K562 (cell line): ENCODE data around the gene MARCHF9. TPM values are rescaled to one million over a fixed set of nuclear protein-coding genes. Genes with fewer than 3 reads are reported as not detected.

Experiments
- C11orf30 ChIP-seq: fragments of 450-650 bp; IDR thresholded peaks from 2 replicates; pipeline ENCODE4 v1.6.1; 2016; ENCODE audit warnings: low read depth, mild to moderate bottlenecking
- E2F1 ChIP-seq: sonication (generic); formaldehyde crosslinking; IDR thresholded peaks from 2 replicates; pipeline ENCODE4 v1.8.1; 2023; ENCODE audit warnings: mild to moderate bottlenecking, missing genetic modification reagents, moderate library complexity
- FOXP1 ChIP-seq: sonication (generic); formaldehyde crosslinking; IDR thresholded peaks from 2 replicates; pipeline ENCODE4 v1.8.0; 2022; ENCODE audit warnings: mild to moderate bottlenecking, missing genetic modification reagents
- GTF2B ChIP-seq: IDR thresholded peaks from 2 replicates; pipeline ENCODE4 v1.6.1; 2011; ENCODE audit not compliant: insufficient read length; ENCODE audit errors: extremely low read depth
- HDAC3 ChIP-seq: fragments of 450-650 bp; IDR thresholded peaks from 2 replicates; pipeline ENCODE4 v1.6.1; 2018; ENCODE audit warnings: borderline replicate concordance, mild to moderate bottlenecking, moderate library complexity; ENCODE audit not compliant: partially characterized antibody
- LARP7 ChIP-seq: fragments of 450-650 bp; IDR thresholded peaks from 2 replicates; pipeline ENCODE4 v1.6.1; 2016
- LEF1 ChIP-seq: fragments of 450-650 bp; IDR thresholded peaks from 2 replicates; pipeline ENCODE4 v1.6.1; 2016; ENCODE audit warnings: mild to moderate bottlenecking
- MBD2 ChIP-seq: sonication (generic); IDR thresholded peaks from 2 replicates; pipeline ENCODE4 v1.6.1; 2016; ENCODE audit warnings: low read depth, borderline replicate concordance
- SIN3B ChIP-seq: fragments of 450-650 bp; IDR thresholded peaks from 2 replicates; pipeline ENCODE4 v1.6.1; 2017; ENCODE audit warnings: low read depth, mild to moderate bottlenecking, moderate library complexity
- SOX6 ChIP-seq: fragments of 450-650 bp; IDR thresholded peaks from 2 replicates; pipeline ENCODE4 v1.6.1; 2014; ENCODE audit warnings: mild to moderate bottlenecking
- STAG1 ChIP-seq: sonication (generic); formaldehyde crosslinking; IDR thresholded peaks from 2 replicates; pipeline ENCODE4 v1.5.0; 2020; ENCODE audit warnings: missing genetic modification reagents, borderline replicate concordance
- USF1 ChIP-seq: sonication (generic); formaldehyde crosslinking; IDR thresholded peaks from 2 replicates; pipeline ENCODE4 v1.9.0; 2022; ENCODE audit warnings: mild to moderate bottlenecking, missing genetic modification reagents
- ZBTB43 ChIP-seq: sonication (generic); formaldehyde crosslinking; IDR thresholded peaks from 2 replicates; pipeline ENCODE4 v1.8.0; 2023; ENCODE audit warnings: mild to moderate bottlenecking, missing genetic modification reagents
- ZBTB9 ChIP-seq: fragments of 450-650 bp; formaldehyde crosslinking; IDR thresholded peaks from 2 replicates; pipeline ENCODE4 v1.4.0; 2020; ENCODE audit warnings: mild to moderate bottlenecking, moderate library complexity
- ZNF140 ChIP-seq: fragments of 250-450 bp; sonication (Bioruptor Pico); IDR thresholded peaks from 2 replicates; pipeline ENCODE4 v1.8.0; 2021; ENCODE audit warnings: moderate library complexity, mild to moderate bottlenecking, inconsistent platforms
- ZNF511 ChIP-seq: sonication (generic); formaldehyde crosslinking; IDR thresholded peaks from 2 replicates; pipeline ENCODE4 v1.8.0; 2022; ENCODE audit warnings: mild to moderate bottlenecking, missing genetic modification reagents
- ZNF592 ChIP-seq: fragments of 450-650 bp; IDR thresholded peaks from 2 replicates; pipeline ENCODE4 v1.6.1; 2017; ENCODE audit warnings: antibody characterized with exemption, mild to moderate bottlenecking
- ZNF644 ChIP-seq: fragments of 200-800 bp; sonication (Bioruptor generic); IDR thresholded peaks from 2 replicates; pipeline ENCODE4 v1.6.1; 2016; ENCODE audit warnings: low read depth, missing genetic modification characterization, missing compliant biosample characterization
- polyA plus RNA-seq, 8 experiments: library from polyadenylated mRNA; depleted of rRNA in 4 of 8; stranded (reverse) in 5 of 8; unstranded in 3 of 8; fragments of >200 nt; fragmentation: Nextera tagmentation in 2 of 8; fragmentation: Illumina TruSeq in 1 of 8; extraction: Ambion mirVana in 2 of 8; extraction: Trizol in 1 of 8; gene quantifications; 2 replicates each; pipeline versions ENCODE4 v1.2.1 to v1.2.3, GENCODE V29; 2011 to 2014; ENCODE audit warnings: inconsistent platforms in 1 of 8, missing spikeins in 1 of 8
- total RNA-seq, 7 experiments: library from RNA; depleted of rRNA in 6 of 7; stranded (reverse); fragments of >200 nt in 6 of 7; fragmentation: Illumina TruSeq in 2 of 7; extraction: Trizol in 2 of 7; gene quantifications; 2 replicates each; pipeline versions ENCODE4 v1.2.1 to v1.2.3, GENCODE V29; 2011 to 2021; ENCODE audit warnings: low replicate concordance in 1 of 7

The MARCHF9 gene
- total and polyA plus RNA-seq, 9 of the 15 experiments (the other 6 are each of a cell fraction or from before 2014, with no cell fraction given), result 0.80 to 12.4 (median 6.2) TPM

GRCh38 chr12:57771873-57772428, 17.0 kb downstream of the MARCHF9 start, which contains the start of gene METTL1 (continued):
- peak; percentile 80 for TF ChIP-seq USF1 (CRISPR knock-in tag)
- no peak for TF ChIP-seq ZNF644 (tag)
- TF ChIP-seq SIN3B, result peak; percentile 96
- peak; percentile 93; the same call in 1 of the 2 replicates for TF ChIP-seq ZNF511
- 0 out of 2 replicates have a peak, but pooled peaks have one; percentile 12 for TF ChIP-seq ZNF592
- peak; percentile 62; the same call in 1 of the 2 replicates for TF ChIP-seq LEF1
- no peak for TF ChIP-seq GTF2B
- peak; percentile 71 for TF ChIP-seq HDAC3
- peak; percentile 96 for TF ChIP-seq E2F1
- peak; percentile 80; the same call in 1 of the 2 replicates for TF ChIP-seq LARP7
- TF ChIP-seq ZNF140 (CRISPR knock-in tag), result no peak
- peak; percentile 41; the same call in 1 of the 2 replicates for TF ChIP-seq SOX6
- TF ChIP-seq ZBTB9 (CRISPR knock-in tag), result peak; percentile 20; the same call in 1 of the 2 replicates
- peak; percentile 97 for TF ChIP-seq C11orf30
- TF ChIP-seq ZBTB43 (CRISPR knock-in tag), result no peak
- peak; percentile 63 for TF ChIP-seq FOXP1 (CRISPR knock-in tag)
- peak; percentile 83 for TF ChIP-seq MBD2
- no peak for TF ChIP-seq STAG1
